Caco-2 (cell line): ENCODE data around the gene MARS2. TPM values are rescaled to one million over a fixed set of nuclear protein-coding genes. Genes with fewer than 3 reads are reported as not detected.

Experiments
- BruUV-seq: library from RNA; stranded (reverse); fragments of 400-500 nt; replicated peaks from 2 replicates; lab custom pipeline; 2021; lab: Mats Ljungman, UMichigan
- CTCF ChIA-PET: fragments of 300-600 bp; sonication (Branson Sonifier 250); formaldehyde crosslinking; loops from one replicate; lab custom pipeline; 2022; ENCODE audit warnings: antibody characterized with exemption; lab: Charles Lee
- POLR2A ChIA-PET: fragments of 300-600 bp; sonication (Branson Sonifier 250); formaldehyde crosslinking; loops from one replicate; lab custom pipeline; 2022; ENCODE audit warnings: antibody characterized with exemption; lab: Charles Lee
- DNase-seq, 2 experiments: peaks; one replicate each; pipeline versions ENCODE4 v3.0.0 to v3.0.0-alpha.2; 2020 to 2022
- H3K27me3 ChIP-seq: replicated peaks from 2 replicates; pipeline ENCODE4 v1.6.0; 2011; ENCODE audit warnings: low read length; ENCODE audit not compliant: control insufficient read depth, insufficient read depth
- H3K36me3 ChIP-seq: 2 replicates; pipeline ENCODE4 v1.5.1; 2011; ENCODE audit warnings: low read length; ENCODE audit not compliant: control insufficient read depth, insufficient read depth
- H3K4me1 ChIP-seq: fragments of 250-450 bp; sonication (Bioruptor Pico); 2 replicates; pipeline ENCODE4 v1.5.1; 2020; ENCODE audit warnings: mild to moderate bottlenecking
- H3K4me3 ChIP-seq: 2 replicates; pipeline ENCODE4 v1.5.1; 2011; ENCODE audit warnings: low read depth, mild to moderate bottlenecking, control low read depth, low read length
- H3K9me3 ChIP-seq: fragments of 250-450 bp; sonication (Bioruptor Pico); 2 replicates; pipeline ENCODE4 v1.5.1; 2020; ENCODE audit warnings: mild to moderate bottlenecking, moderate library complexity
- H3K27ac Mint-ChIP-seq: one replicate; pipeline ENCODE4 v1.8.0; 2022; ENCODE audit warnings: mixed read lengths; ENCODE audit not compliant: unreplicated experiment
- H3K27me3 Mint-ChIP-seq: one replicate; pipeline ENCODE4 v1.8.0; 2022; ENCODE audit warnings: mixed read lengths; ENCODE audit not compliant: insufficient read depth, unreplicated experiment
- H3K36me3 Mint-ChIP-seq: one replicate; pipeline ENCODE4 v1.8.0; 2022; ENCODE audit warnings: mild to moderate bottlenecking, mixed read lengths; ENCODE audit not compliant: insufficient read depth, unreplicated experiment
- H3K4me1 Mint-ChIP-seq: one replicate; pipeline ENCODE4 v1.8.0; 2022; ENCODE audit warnings: low read depth, mixed read lengths; ENCODE audit not compliant: unreplicated experiment
- H3K4me3 Mint-ChIP-seq: one replicate; pipeline ENCODE4 v1.8.0; 2022; ENCODE audit warnings: mild to moderate bottlenecking, moderate library complexity, mixed read lengths; ENCODE audit not compliant: unreplicated experiment
- H3K9me3 Mint-ChIP-seq: one replicate; pipeline ENCODE4 v1.8.0; 2022; ENCODE audit warnings: mixed read lengths; ENCODE audit not compliant: unreplicated experiment
- CTCF ChIP-seq, 2 experiments: fragments of 200-600 bp in 1 of 2; IDR thresholded peaks; 1 replicate in 1 of 2; 2 replicates in 1 of 2; pipeline versions ENCODE4 v1.5.1 to v1.8.0; 2011 to 2022; ENCODE audit warnings: antibody characterized with exemption in 1 of 2, control low read depth in 1 of 2, inconsistent platforms in 1 of 2, low read depth in 1 of 2, low read length in 1 of 2, mild to moderate bottlenecking in 1 of 2, moderate library complexity in 1 of 2; ENCODE audit not compliant: insufficient read depth in 1 of 2, severe bottlenecking in 1 of 2, unreplicated experiment in 1 of 2
- intact Hi-C: fragments of 100-400 bp; cut with micrococcal nuclease; formaldehyde crosslinking; loops from one replicate; pipeline ENCODE4 v1.10.0; 2022; ENCODE audit not compliant: unreplicated experiment
- total RNA-seq: library from RNA; stranded (reverse); gene quantifications from 2 replicates; pipeline ENCODE4 v1.2.3, GENCODE V29; 2022

Gene MARS2
- total RNA-seq, 1 experiment from 2014 or later: 13.1 TPM

- H3K27me3 ChIP-seq: no peaks in the 10 kb centered on the region
- Mint-ChIP-seq H3K9me3 (no peaks in the 10 kb centered on the region), H3K27me3 (peaks cover 2% of the 10 kb centered on the region), H3K36me3 (no peaks in the 10 kb centered on the region), H3K27ac (no peak overlapping the region), H3K4me3 (no peak overlapping the region), H3K4me1 (no peaks in the 10 kb centered on the region)
- DNase-seq: no peak
- H3K4me3 ChIP-seq: no peak overlapping the region
- no TSS peak for BruUV-seq
- ChIA-PET CTCF (no interaction called here), POLR2A (no interaction called here)
- no peaks in the 10 kb centered on the region for H3K36me3 ChIP-seq
- H3K9me3 ChIP-seq: no peaks in the 10 kb centered on the region
- H3K4me1 ChIP-seq: no peaks in the 10 kb centered on the region
- intact Hi-C loops: no loop called here
- no peak for TF ChIP-seq CTCF (IDR thresholded peaks at IDR 0.05; ENCODE audit: insufficient read depth in 1 of 2, low read depth in 1 of 2, low read length in 1 of 2, severe bottlenecking in 1 of 2, unreplicated experiment in 1 of 2)
These were observed 31.1 kb upstream of the MARS2 start for GRCh38 chr2:197674060-197674459.

GRCh38 chr2:197674591-197674990 is 30.6 kb upstream of the MARS2 start:
- BruUV-seq: no TSS peak
- Mint-ChIP-seq H3K27ac (no peak overlapping the region), H3K9me3 (no peaks in the 10 kb centered on the region), H3K4me3 (no peak overlapping the region), H3K36me3 (no peaks in the 10 kb centered on the region), H3K4me1 (no peaks in the 10 kb centered on the region), H3K27me3 (peaks cover 2% of the 10 kb centered on the region)
- intact Hi-C loops: no loop called here
- no peak for TF ChIP-seq CTCF (IDR thresholded peaks at IDR 0.05; ENCODE audit: insufficient read depth in 1 of 2, low read depth in 1 of 2, low read length in 1 of 2, severe bottlenecking in 1 of 2, unreplicated experiment in 1 of 2)
- DNase-seq: no peak
- ChIA-PET POLR2A (no interaction called here), CTCF (no interaction called here)
- Histone ChIP-seq H3K27me3 (no peaks in the 10 kb centered on the region), H3K4me3 (no peak overlapping the region), H3K36me3 (no peaks in the 10 kb centered on the region), H3K9me3 (no peaks in the 10 kb centered on the region), H3K4me1 (no peaks in the 10 kb centered on the region)

GRCh38 chr2:197675246-197675645 is 29.9 kb upstream of the MARS2 start, which contains the start of gene RFTN2:
Gene RFTN2 (minus strand): TSS chr2:197675587. CDS start chr2:197675458, 129 bp downstream.
- Mint-ChIP-seq H3K9me3 (no peaks in the 10 kb centered on the region), H3K4me1 (no peaks in the 10 kb centered on the region), H3K4me3 (no peak within 1 kb of the TSS), H3K36me3 (no peaks in the 10 kb centered on the region), H3K27me3 (peaks cover 2% of the 10 kb centered on the region), H3K27ac (no peak within 1 kb of the TSS)
- TF ChIP-seq CTCF (IDR thresholded peaks at IDR 0.05; ENCODE audit: insufficient read depth in 1 of 2, low read depth in 1 of 2, low read length in 1 of 2, severe bottlenecking in 1 of 2, unreplicated experiment in 1 of 2): no peak
- Histone ChIP-seq H3K9me3 (no peaks in the 10 kb centered on the region), H3K36me3 (no peaks in the 10 kb centered on the region), H3K27me3 (no peaks in the 10 kb centered on the region), H3K4me3 (no peak within 1 kb of the TSS), H3K4me1 (no peaks in the 10 kb centered on the region)
- intact Hi-C loops: no loop called here
- ChIA-PET POLR2A (no interaction called here), CTCF (no interaction called here)
- no TSS peak for BruUV-seq
- DNase-seq: no peak
